HG03571 (cell line): Measurements from ENCODE around the gene KRT25.

ENCODE experiments used
- ATAC-seq: cut with Tn5 transposase; IDR thresholded peaks from one replicate; pipeline ENCODE4 v1.9.1; 2021; ENCODE audit not compliant: unreplicated experiment

Gene KRT25

GRCh38 chr17:40755231-40755630, at the start of gene KRT25:
Gene KRT25, minus strand, starts transcription at chr17:40755331. Its CDS starts 60 bp downstream, at chr17:40755271.
- no peak for ATAC-seq

DNA sequence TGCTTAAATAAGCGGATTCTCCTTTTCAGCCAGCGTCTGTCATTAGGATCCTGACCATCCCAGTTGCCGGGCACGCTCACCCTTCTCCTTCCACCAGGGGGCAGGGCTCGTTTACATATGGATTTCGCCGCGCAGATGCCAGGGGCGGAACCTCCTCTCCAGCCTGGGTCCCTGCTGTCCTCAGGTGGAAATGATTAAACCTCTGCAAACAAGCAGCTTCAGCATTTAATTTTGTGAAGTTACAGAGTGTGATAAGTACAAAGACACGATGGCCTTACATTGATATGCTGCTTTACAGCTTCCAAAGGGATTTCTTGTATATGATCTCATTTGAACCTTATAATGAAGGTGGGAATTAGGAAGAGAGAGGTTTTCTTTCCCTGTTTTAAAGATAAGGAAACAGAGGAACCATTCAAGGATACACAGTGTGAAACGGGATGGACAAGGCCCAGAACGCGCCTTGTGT, 48.5 kb upstream of the KRT25 start:
- ATAC-seq: no peak

DNA sequence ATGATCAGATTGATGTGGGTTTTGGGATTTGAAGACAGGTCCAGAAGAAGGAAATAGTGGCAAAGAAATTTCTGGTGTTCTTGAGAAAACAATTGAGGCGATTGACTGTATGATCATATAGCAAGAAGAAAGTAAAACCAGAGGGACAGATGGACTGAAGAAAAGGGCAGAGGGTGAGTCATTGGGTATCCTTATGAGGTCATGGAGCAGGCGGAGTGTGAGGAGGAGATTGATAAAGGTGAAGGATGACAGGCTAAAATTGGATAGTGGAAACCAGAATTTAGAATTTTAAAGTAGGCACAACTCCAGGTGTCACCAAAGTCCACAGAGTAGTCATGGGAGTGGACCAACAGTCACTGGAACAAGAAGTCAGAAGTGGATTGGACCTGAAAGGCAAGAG, 46.0 kb upstream of the KRT25 start:
- ATAC-seq: no peak

DNA sequence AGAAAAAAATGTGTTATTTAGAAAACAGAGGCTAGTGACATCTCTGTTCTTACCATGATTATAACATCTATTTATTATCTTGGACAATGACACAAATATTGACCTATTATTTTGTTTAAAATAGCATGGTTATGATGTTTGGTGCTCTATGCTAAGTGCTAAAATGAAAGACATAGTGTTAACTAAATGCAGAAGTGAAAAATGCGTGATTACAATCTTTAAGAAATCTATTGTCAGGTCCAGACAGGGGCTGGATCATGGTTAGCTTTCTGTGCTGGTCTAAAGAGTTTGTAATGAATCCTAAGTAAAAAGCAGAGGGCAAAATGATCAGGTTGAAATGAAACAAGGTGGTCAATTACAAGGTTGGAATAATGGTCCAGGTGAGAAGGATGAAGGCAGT, 45.2 kb upstream of the KRT25 start:
- ATAC-seq: no peak

GRCh38 chr17:40799859-40800258, 44.7 kb upstream of the KRT25 start, which contains the start of gene KRT28:
Gene KRT28, minus strand, starts transcription at chr17:40799959. Its CDS starts 66 bp downstream, at chr17:40799893.
- no peak for ATAC-seq

DNA sequence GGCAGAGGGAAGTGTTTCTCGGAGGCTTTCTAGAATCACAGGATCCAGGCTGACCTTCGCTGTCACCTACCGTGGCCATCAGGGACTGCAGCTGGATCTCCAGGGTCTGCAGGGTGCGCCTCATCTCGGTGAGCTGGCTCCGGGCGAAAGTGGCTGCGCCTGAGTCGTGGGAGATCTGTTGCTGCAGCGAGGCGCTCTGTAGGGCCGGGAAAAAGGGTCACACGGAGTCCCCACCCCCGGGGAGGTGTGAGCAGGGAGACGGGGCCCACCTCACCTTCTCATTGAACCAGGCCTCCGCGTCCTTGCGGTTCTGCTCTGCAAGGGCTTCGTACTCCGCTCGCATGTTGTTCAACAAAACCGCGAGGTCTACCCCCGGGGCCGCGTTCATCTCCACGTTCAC, 41.7 kb upstream of the KRT25 start:
- no peak for ATAC-seq

DNA sequence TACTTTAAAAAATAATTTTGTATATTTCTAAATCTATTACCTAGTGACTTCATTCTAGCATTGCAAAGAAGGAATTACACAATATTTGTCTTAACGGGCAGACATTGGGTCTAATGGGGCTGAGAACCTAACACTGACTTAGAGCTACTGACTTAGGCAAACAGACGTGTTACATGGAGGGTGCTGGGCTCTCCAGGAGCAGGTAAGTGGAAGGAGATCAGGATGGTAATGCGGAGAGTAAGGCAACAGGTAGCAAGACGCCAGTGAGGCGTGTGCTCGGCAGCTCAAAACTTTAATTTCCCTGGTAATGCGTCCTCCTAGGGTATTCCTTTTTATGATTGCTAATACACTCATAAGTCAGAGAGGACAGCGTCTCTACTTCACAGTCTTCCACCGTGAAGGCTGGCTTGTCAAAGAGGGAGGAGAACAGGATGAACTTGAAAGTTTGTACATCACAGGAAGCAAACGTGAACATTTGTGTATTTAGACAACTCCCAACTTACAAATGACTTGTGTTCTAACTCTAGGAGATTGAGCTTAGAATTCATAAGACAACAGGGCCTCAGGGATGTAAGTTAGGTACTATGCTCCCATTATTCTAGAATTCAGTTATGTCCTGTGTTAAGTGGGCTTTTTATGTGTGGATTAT, 40.0 kb upstream of the KRT25 start:
- ATAC-seq: no peak

GRCh38 chr17:40794466-40794865, 39.3 kb upstream of the KRT25 start:
- ATAC-seq: no peak

GRCh38 chr17:40793832-40794231, 38.7 kb upstream of the KRT25 start:
- no peak for ATAC-seq

DNA sequence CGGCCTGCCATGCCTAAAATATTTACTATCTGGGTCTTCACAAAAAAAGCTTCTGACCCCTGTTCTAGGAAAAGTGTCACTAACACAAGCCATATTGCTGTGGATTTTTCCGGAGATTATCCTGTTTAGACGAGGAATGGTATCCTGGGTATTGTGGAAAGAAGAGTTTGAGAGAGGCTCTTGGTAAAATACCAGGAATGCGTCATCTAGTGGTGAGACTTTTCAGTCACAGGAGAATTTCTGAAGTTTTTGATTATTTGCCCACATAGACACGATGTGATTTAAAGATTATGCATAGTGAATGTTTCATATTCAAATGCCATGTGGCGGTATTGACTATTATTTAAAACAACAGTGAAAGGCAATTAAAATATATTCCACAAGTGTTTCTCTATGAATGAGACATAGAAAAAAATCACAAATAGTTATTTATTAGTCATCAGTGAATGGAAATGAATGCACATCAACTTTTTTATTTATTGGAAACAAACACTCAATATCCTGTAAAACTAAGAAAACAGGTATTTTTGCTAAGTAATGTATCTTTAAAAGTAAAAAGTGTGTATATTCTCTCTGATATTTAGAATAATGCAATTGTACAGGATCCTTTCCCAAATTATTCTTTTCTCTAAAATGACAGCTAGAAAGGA, 36.8 kb upstream of the KRT25 start:
- no peak for ATAC-seq

DNA sequence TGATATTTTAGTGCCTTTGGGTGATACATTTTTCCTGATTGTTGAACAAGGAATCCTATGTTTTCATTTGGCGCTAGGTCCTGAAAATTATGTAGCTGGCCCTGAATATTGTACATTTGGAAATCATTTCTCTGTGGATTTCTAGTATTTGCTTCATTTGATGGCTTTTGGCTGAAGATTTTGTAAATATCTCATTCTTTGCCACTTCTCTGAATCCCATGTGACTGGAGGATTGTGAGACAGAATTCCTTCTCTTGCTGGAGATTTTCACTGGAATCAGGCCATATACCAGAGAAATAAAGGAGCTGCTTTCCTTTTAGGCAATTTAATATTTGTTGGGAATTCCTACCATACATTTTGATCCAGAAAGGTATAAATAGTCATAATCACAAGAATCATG, 36.0 kb upstream of the KRT25 start:
- ATAC-seq: no peak

DNA sequence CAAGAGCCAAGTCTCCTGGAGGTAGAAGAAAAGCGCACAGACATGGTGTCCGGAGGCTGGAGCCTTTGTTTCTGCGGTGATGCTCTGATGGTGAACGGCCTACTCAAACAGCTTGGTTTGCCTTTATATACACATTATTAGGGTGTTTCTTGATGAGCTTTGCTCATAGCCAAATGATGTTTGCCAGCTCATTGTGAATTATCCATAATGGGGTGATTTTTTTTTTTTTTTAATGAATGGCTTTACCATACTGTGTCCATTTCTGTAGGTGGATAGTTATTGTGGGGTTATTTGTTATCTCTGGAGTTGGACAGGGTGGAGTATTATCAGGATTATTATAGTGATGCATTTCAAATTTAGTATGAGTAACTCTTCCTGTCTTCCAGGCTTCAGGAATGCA, 27.3 kb upstream of the KRT25 start, which contains the start of gene KRT27:
KRT27 (minus strand) TSS at position 101 of the 400 bp plus-strand sequence; CDS start at position 44, 57 bp downstream.
- ATAC-seq: no peak

GRCh38 chr17:40779181-40779909, 24.2 kb upstream of the KRT25 start:
- ATAC-seq: no peak

GRCh38 chr17:40778461-40778860, 23.3 kb upstream of the KRT25 start:
- ATAC-seq: no peak

DNA sequence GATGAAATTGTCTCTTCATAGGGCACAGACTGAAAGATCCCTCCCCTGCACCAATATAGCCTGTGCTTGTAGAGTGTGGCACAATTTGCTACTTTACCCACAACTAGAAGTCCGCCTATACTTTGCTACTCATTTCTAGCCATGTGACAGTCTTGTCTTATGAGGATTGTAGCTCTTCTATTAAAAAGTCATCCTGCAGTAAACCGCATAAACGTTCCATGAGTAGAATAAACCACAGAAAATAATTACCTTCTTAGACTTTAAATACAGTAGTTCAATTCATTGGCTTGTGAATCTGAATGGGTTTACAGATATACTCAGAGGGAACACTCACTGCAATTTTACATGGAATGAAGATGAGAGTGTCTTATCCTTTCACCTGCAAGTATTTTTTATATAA, 22.8 kb upstream of the KRT25 start:
- ATAC-seq: no peak

- no peak for ATAC-seq
Measured at GRCh38 chr17:40777459-40777858, 22.3 kb upstream of the KRT25 start.

- ATAC-seq: no peak
Measured at GRCh38 chr17:40775945-40776344, 20.8 kb upstream of the KRT25 start.

DNA sequence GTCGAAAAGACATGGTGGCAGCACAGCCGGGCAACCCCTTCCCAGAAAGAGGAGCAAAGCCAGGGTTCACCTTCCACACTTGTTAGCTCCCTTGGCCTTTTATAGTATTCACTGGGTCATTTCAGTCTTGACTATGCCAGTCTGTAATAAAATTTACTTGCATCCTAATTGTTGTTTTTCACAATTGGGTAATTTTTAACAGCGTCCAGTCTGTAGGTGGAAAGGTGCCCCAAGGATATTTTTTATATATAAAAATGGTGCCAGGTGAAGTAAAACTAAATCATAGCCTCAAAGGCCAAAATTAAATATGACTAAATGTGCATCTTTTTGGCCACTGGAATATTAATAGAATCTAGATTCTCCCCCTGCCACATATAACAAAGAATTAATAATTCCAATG, 17.0 kb upstream of the KRT25 start, which contains the start of gene KRT26:
KRT26 (minus strand) TSS at position 101 of the 400 bp plus-strand sequence; CDS start at position 13, 88 bp downstream.
- ATAC-seq: no peak

DNA sequence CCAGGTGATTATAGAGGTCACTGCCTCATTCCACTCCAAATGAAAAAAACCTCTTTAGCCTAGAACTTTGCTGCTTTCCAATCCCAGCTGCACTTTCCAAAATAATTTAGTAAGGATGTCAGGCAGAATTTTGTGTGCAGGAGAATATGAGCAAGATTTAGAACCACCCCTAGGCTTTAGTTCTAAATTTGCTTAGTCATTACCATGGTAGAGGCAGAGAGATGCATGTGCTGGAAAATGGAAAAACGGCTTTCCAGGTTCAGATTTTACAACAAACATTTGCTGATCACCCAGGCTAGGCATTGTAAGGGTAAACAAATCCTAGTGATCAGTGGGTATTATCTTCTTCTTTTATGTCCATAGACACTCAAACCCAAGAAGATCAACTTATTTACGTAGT, 10.5 kb upstream of the KRT25 start:
- ATAC-seq: no peak

GRCh38 chr17:40763752-40764151, 8.6 kb upstream of the KRT25 start:
- no peak for ATAC-seq

DNA sequence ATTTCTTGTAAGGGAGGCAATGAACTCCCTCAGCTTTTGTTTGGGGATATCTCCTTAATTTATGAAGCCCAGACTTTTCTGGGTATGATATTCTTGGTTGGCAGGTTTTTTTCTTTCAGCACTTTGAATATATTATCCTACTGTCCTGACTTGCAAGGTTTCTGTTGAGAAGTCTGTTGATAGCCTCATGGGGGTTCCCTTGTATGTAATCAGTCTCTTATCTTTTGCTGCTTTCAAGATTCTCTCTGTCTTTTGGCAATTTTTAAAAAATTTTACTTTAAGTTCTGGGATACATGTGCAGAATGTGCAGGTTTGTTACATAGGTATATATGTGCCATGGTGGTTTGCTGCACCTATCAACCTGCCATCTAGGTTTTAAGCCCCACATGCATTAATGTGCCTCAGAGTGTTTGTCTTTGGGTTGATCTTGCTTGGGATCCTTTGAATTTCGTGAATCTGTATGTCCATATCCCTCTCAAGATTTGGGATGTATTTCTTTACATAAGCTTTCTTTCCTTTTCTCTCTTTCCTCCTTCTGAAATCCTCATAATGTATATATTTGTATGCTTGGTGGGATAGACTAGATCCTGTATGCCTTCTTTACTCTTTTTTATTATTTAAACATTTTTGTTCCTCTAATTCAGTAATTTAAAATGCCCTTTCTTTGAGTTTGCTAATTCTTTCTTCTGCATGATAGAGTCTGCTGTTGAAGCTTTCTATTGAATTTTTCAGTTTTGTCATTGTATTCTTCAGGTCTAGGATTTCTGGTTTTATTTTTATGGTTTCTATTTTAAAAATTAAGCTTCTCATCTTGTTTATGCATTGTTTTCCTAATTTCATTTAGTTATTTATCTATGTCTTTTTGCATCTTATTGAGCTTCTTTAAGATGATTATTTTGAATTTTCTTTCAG, 5.2 kb upstream of the KRT25 start:
- ATAC-seq: no peak
